B cell (primary cell): ENCODE measurements around the gene DSP. TPM values are rescaled to one million over a fixed set of nuclear protein-coding genes. Genes with fewer than 3 reads are reported as not detected.

Experiments used
- ATAC-seq: fragments of 200-7000 bp; cut with Tn5 transposase; one replicate; pipeline ENCODE4 v1.10.0; 2021; ENCODE audit warnings: low read depth, mild to moderate bottlenecking, moderate number of reproducible peaks, moderate library complexity
- CTCF ChIA-PET: fragments of 350-600 bp; sonication (Branson Sonifier 250); formaldehyde crosslinking; loops from one replicate; lab custom pipeline; 2021; ENCODE audit warnings: antibody characterized with exemption, inconsistent platforms; lab: Charles Lee
- POLR2A ChIA-PET: fragments of 350-600 bp; sonication (Branson Sonifier 250); formaldehyde crosslinking; loops from one replicate; lab custom pipeline; 2021; ENCODE audit warnings: antibody characterized with exemption; lab: Charles Lee
- DNase-seq: peaks from one replicate; pipeline ENCODE4 v3.0.0; 2013
- H2AFZ ChIP-seq: 2 replicates; pipeline ENCODE4 v1.6.1; 2012; ENCODE audit warnings: mild to moderate bottlenecking, low read depth, low read length; ENCODE audit not compliant: insufficient read depth, poor library complexity, severe bottlenecking
- H3K27ac ChIP-seq, 2 donors: 1 replicate in 1 of 2; 2 replicates in 1 of 2; pipeline ENCODE4 v1.5.1; 2012 to 2013; ENCODE audit warnings: low read length in 2 of 2, mild to moderate bottlenecking in 2 of 2, moderate library complexity in 1 of 2
- H3K27me3 ChIP-seq, 4 experiments: fragments of 200-600 bp in 1 of 4; sonication (generic) in 1 of 4; replicated peaks in 1 of 4; 1 replicate in 2 of 4; 2 replicates in 2 of 4; pipeline versions ENCODE4 v1.6.1 to v1.7.0; 2013 to 2016; ENCODE audit warnings: low read length in 3 of 4, mild to moderate bottlenecking in 2 of 4, mixed read lengths in 1 of 4, moderate library complexity in 1 of 4; ENCODE audit not compliant: insufficient read depth in 4 of 4, control insufficient read depth in 3 of 4; ENCODE audit errors: control extremely low read depth in 1 of 4
- H3K36me3 ChIP-seq, 2 experiments: replicated peaks in 1 of 2; 1 replicate in 1 of 2; 2 replicates in 1 of 2; pipeline versions ENCODE4 v1.6.1 to v1.7.1; 2013; ENCODE audit warnings: low read length in 1 of 2; ENCODE audit not compliant: insufficient read depth in 2 of 2, control insufficient read depth in 1 of 2; ENCODE audit errors: control extremely low read depth in 1 of 2, extremely low read depth in 1 of 2
- H3K4me1 ChIP-seq, 2 donors: fragments of 200-600 bp in 1 of 2; sonication (generic) in 1 of 2; 1 replicate in 1 of 2; 2 replicates in 1 of 2; pipeline versions ENCODE4 v1.5.1 to v1.6.1; 2013 to 2017; ENCODE audit warnings: low read length in 2 of 2; ENCODE audit not compliant: control insufficient read depth in 2 of 2, insufficient read depth in 2 of 2
- H3K4me2 ChIP-seq: replicated peaks from 2 replicates; pipeline ENCODE3; 2012; ENCODE audit warnings: mild to moderate bottlenecking, low read depth, low read length; ENCODE audit not compliant: poor library complexity, severe bottlenecking
- H3K4me3 ChIP-seq, 5 experiments: fragments of 200-600 bp in 1 of 5; sonication (generic) in 1 of 5; 1 replicate in 3 of 5; 2 replicates in 2 of 5; pipeline versions ENCODE4 v1.5.1 to v1.7.0; 2011 to 2016; ENCODE audit warnings: low read length in 4 of 5, mild to moderate bottlenecking in 4 of 5, low read depth in 2 of 5, control low read depth in 1 of 5, moderate library complexity in 1 of 5; ENCODE audit not compliant: insufficient read depth in 1 of 5; ENCODE audit errors: control extremely low read depth in 1 of 5, extremely low read depth in 1 of 5
- H3K79me2 ChIP-seq: fragments of 200-600 bp; sonication (generic); one replicate; pipeline ENCODE4 v1.6.0; 2016; ENCODE audit warnings: low read length; ENCODE audit not compliant: control insufficient read depth, insufficient read depth
- H3K9ac ChIP-seq: fragments of 200-600 bp; sonication (generic); 2 replicates; pipeline ENCODE4 v1.6.1; 2017; ENCODE audit warnings: mild to moderate bottlenecking, low read length, moderate library complexity
- H3K9me3 ChIP-seq, 3 donors: one replicate each; pipeline versions ENCODE4 v1.6.1 to v1.7.1; 2013; ENCODE audit warnings: low read length in 2 of 3; ENCODE audit not compliant: control insufficient read depth in 2 of 3, insufficient read depth in 1 of 3; ENCODE audit errors: control extremely low read depth in 1 of 3
- H4K20me1 ChIP-seq: 2 replicates; pipeline ENCODE4 v1.6.0; 2012; ENCODE audit warnings: mild to moderate bottlenecking, low read length; ENCODE audit not compliant: insufficient read depth, control insufficient read depth, poor library complexity, severe bottlenecking
- H3K27ac Mint-ChIP-seq: one replicate; pipeline ENCODE4 v1.8.0; 2021; ENCODE audit warnings: mixed read lengths
- H3K27me3 Mint-ChIP-seq: one replicate; pipeline ENCODE4 v1.8.0; 2021; ENCODE audit warnings: mixed read lengths
- H3K4me1 Mint-ChIP-seq: one replicate; pipeline ENCODE4 v1.8.0; 2021; ENCODE audit warnings: mixed read lengths
- H3K4me3 Mint-ChIP-seq: one replicate; pipeline ENCODE4 v1.8.0; 2021; ENCODE audit warnings: mixed read lengths
- H3K9me3 Mint-ChIP-seq: one replicate; pipeline ENCODE4 v1.8.0; 2022; ENCODE audit warnings: mixed read lengths; ENCODE audit not compliant: insufficient read depth
- CTCF ChIP-seq: fragments of 200-600 bp; IDR thresholded peaks from one replicate; pipeline ENCODE4 v1.8.0; 2022; ENCODE audit warnings: antibody characterized with exemption, mild to moderate bottlenecking
- EZH2 ChIP-seq: IDR thresholded peaks from 2 replicates; pipeline ENCODE4 v1.6.1; 2012; ENCODE audit warnings: borderline replicate concordance, low read depth, mild to moderate bottlenecking, moderate library complexity, low read length; ENCODE audit not compliant: insufficient read depth, poor library complexity, severe bottlenecking
- WGBS: methylation state at CpG from one replicate; pipeline ENCODE4 v1.1.5; 2013; ENCODE audit warnings: missing lambda C conversion rate; ENCODE audit not compliant: insufficient coverage; 5-methylcytosine and 5-hydroxymethylcytosine counted together
- intact Hi-C: fragments of 100-400 bp; cut with micrococcal nuclease; formaldehyde crosslinking; loops from one replicate; pipeline ENCODE4 v1.10.0; 2022
- polyA plus RNA-seq: library from polyadenylated mRNA; depleted of rRNA; stranded (reverse); fragments of >200 nt; gene quantifications from 2 replicates; pipeline ENCODE4 v1.2.3, GENCODE V29; 2012
- total RNA-seq, 2 donors: library from RNA; stranded (reverse); fragments of 120-200 nt in 1 of 2; gene quantifications; 1 replicate in 1 of 2; 2 replicates in 1 of 2; pipeline versions ENCODE4 v1.2.3 to v1.2.4, GENCODE V29; 2013 to 2022

Gene DSP
- total and polyA plus RNA-seq, 2 donors (not counting 1 experiment from before 2014, with no cell fraction given), result not detected

DNA sequence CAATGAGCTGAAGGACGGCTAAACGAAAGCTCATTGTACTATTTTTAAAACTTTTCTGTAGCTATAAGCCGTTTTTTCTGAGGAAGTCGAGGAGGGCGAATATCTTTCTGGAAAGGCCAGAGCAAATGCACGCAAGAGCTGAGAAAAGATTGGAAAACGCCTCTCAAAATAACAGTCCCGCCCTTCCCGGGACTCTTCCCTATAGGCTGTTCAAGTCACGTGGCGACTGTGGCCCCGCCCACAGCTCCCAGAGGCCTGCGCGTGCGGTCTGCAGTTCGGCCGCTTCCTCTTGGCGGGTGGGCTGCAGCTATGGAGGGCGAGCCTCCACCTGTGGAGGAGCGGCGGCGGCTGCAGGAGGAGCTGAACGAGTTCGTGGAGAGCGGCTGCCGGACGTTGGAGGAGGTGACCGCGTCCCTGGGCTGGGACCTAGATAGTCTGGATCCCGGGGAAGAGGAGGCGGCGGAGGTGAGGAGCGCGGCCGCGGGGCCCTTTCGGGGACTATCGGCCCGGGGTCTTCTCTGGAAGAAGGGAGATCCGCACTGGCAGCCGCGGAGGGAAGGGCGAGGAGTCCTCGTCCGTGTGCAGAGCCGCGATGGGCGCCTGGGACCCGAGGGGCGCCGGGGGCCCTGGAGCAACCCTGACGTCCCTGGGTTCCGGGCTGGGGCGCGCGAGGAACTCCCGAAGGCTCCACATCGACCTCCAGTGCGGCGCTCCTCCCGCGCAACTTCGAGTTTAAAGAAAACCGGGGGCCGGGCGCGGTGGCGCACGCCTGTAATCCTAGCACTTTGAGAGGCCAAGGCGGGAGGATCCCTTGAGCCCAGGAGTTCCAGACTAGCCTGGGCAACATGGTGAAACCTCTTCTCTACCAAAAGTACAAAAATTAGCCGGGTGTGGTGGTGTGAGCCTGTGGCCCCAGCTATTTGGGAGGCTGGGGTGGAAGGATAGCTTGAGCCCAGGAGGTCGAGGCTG lies 48.8 kb downstream of the DSP start, which contains the start of gene SNRNP48:
Gene SNRNP48, plus strand, starts transcription at position 250 of the 969 bp plus-strand sequence. Its CDS starts 60 bp downstream, at position 310.
- peak; percentile 93 for DNase-seq
- H3K79me2 ChIP-seq, result peaks cover 41% of the 10 kb centered on the region
- H3K4me3 Mint-ChIP-seq, result peak within 1 kb of the TSS; percentile 100
- no peaks in the 10 kb centered on the region for H3K27me3 ChIP-seq
- H3K27ac ChIP-seq, result peak within 1 kb of the TSS; percentile 23 to 62
- peak within 1 kb of the TSS; percentile 88 for H3K9ac ChIP-seq
- ChIA-PET POLR2A (no interaction called here), CTCF (interaction anchor here (1.0 to 3.4 kb wide), 4 partner anchors 16 to 315 kb away, joined by 3 to 16 read pairs (median 6); no protein-coding TSS in a partner anchor)
- peak within 1 kb of the TSS; percentile 79 for H3K4me2 ChIP-seq
- H3K27me3 Mint-ChIP-seq, result no peaks in the 10 kb centered on the region
- H3K4me1 ChIP-seq, result peaks cover 21 to 27% of the 10 kb centered on the region in 2 donors
- no peaks in the 10 kb centered on the region for H3K9me3 ChIP-seq
- peaks cover 35% of the 10 kb centered on the region for H3K4me1 Mint-ChIP-seq
- H4K20me1 ChIP-seq, result peaks cover 18% of the 10 kb centered on the region
- no peaks in the 10 kb centered on the region for H3K9me3 Mint-ChIP-seq
- H3K36me3 ChIP-seq, result peaks cover 0 to 12% of the 10 kb centered on the region in 2 experiments
- peak; percentile 100 for ATAC-seq
- H2AFZ ChIP-seq, result peak within 1 kb of the TSS; percentile 95
- H3K27ac Mint-ChIP-seq, result peak within 1 kb of the TSS; percentile 96
- no peak for TF ChIP-seq CTCF
- TF ChIP-seq EZH2, result no peak
- peak within 1 kb of the TSS; percentile 67 to 97 (median 87) for H3K4me3 ChIP-seq
- WGBS, result under 1% methylated on average over 66 of the region's 72 CpGs
- intact Hi-C loops, result loop anchor here (1.0 kb wide), 4 partner anchors 201 to 474 kb away; partner anchors contain the start of genes BLOC1S5, CAGE1, RIOK1 and SSR1
